T-cell (primary cell): Measurements from ENCODE around the gene VTI1A. TPM values are rescaled to one million over a fixed set of nuclear protein-coding genes. Genes with fewer than 3 reads are reported as not detected.

ENCODE experiments used
- ATAC-seq, 4 experiments: fragments of 200-7000 bp in 3 of 4; fragments of 150-1000 bp in 1 of 4; cut with Tn5 transposase; replicated peaks in 1 of 4; 1 replicate in 3 of 4; 2 replicates in 1 of 4; pipeline ENCODE4 v1.10.0; 2021; ENCODE audit warnings: moderate library complexity in 3 of 4, mild to moderate bottlenecking in 2 of 4, moderate number of reproducible peaks in 1 of 4
- CTCF ChIA-PET, 2 donors: fragments of 300-600 bp; sonication (Branson Sonifier 250); formaldehyde crosslinking; loops; one replicate each; lab custom pipeline; 2022; ENCODE audit warnings: antibody characterized with exemption in 2 of 2; lab: Charles Lee
- POLR2A ChIA-PET, 2 donors: fragments of 300-600 bp; sonication (Branson Sonifier 250); formaldehyde crosslinking; loops; one replicate each; lab custom pipeline; 2022; ENCODE audit warnings: antibody characterized with exemption in 2 of 2; lab: Charles Lee
- DNase-seq, 35 experiments: peaks; one replicate each; pipeline versions ENCODE4 v3.0.0 to v3.0.0-alpha.2; 2013 to 2023
- H3K27ac ChIP-seq: one replicate; pipeline ENCODE4 v1.5.1; 2013; ENCODE audit warnings: low read length
- H3K27me3 ChIP-seq, 2 experiments: replicated peaks in 1 of 2; 1 replicate in 1 of 2; 2 replicates in 1 of 2; pipeline versions ENCODE4 v1.6.1 to v1.7.0; 2013; ENCODE audit warnings: low read length in 1 of 2, mixed read lengths in 1 of 2; ENCODE audit not compliant: control insufficient read depth in 2 of 2, insufficient read depth in 2 of 2; ENCODE audit errors: extremely low read depth in 1 of 2
- H3K36me3 ChIP-seq, 2 donors: 1 replicate in 1 of 2; 2 replicates in 1 of 2; pipeline versions ENCODE4 v1.6.1 to v1.7.0; 2013; ENCODE audit warnings: low read length in 1 of 2; ENCODE audit not compliant: control insufficient read depth in 2 of 2, insufficient read depth in 1 of 2; ENCODE audit errors: extremely low read depth in 1 of 2
- H3K4me1 ChIP-seq, 2 experiments: 1 replicate in 1 of 2; 2 replicates in 1 of 2; pipeline versions ENCODE4 v1.6.1 to v1.7.0; 2013; ENCODE audit warnings: low read length in 2 of 2, mixed read lengths in 1 of 2; ENCODE audit not compliant: insufficient read depth in 2 of 2, control insufficient read depth in 1 of 2; ENCODE audit errors: extremely low read depth in 1 of 2
- H3K4me3 ChIP-seq, 2 donors: 1 replicate in 1 of 2; 2 replicates in 1 of 2; pipeline versions ENCODE4 v1.5.1 to v1.7.0; 2013; ENCODE audit warnings: mild to moderate bottlenecking in 2 of 2, low read length in 1 of 2, moderate library complexity in 1 of 2; ENCODE audit not compliant: control insufficient read depth in 1 of 2; ENCODE audit errors: extremely low read depth in 1 of 2
- H3K9me3 ChIP-seq: 2 replicates; pipeline ENCODE4 v1.7.0; 2013
- H3K27ac Mint-ChIP-seq, 2 donors: one replicate each; pipeline ENCODE4 v1.8.0; 2020 to 2021; ENCODE audit warnings: mild to moderate bottlenecking in 2 of 2, mixed read lengths in 2 of 2
- H3K27me3 Mint-ChIP-seq, 2 donors: one replicate each; pipeline ENCODE4 v1.8.0; 2021 to 2022; ENCODE audit warnings: mixed read lengths in 2 of 2
- H3K36me3 Mint-ChIP-seq: one replicate; pipeline ENCODE4 v1.8.0; 2021; ENCODE audit warnings: mixed read lengths
- H3K4me1 Mint-ChIP-seq, 3 donors: one replicate each; pipeline ENCODE4 v1.8.0; 2020 to 2022; ENCODE audit warnings: mixed read lengths in 3 of 3, mild to moderate bottlenecking in 1 of 3
- H3K4me3 Mint-ChIP-seq, 3 donors: one replicate each; pipeline ENCODE4 v1.8.0; 2020 to 2022; ENCODE audit warnings: mild to moderate bottlenecking in 3 of 3, mixed read lengths in 3 of 3, moderate library complexity in 3 of 3
- H3K9me3 Mint-ChIP-seq, 3 donors: one replicate each; pipeline ENCODE4 v1.8.0; 2020 to 2022; ENCODE audit warnings: mixed read lengths in 3 of 3
- WGBS: methylation state at CpG from one replicate; pipeline ENCODE4 v1.1.5; 2013; ENCODE audit warnings: missing lambda C conversion rate; ENCODE audit not compliant: insufficient coverage; 5-methylcytosine and 5-hydroxymethylcytosine counted together
- total RNA-seq, 35 experiments: library from RNA in 6 of 35; stranded (reverse) in 6 of 35; fragments of 120-200 nt in 1 of 35; gene quantifications; one replicate each; pipeline versions ENCODE4 v1.2.1 to v1.2.4 and lab custom pipeline; 2013 to 2026

Gene VTI1A
- total RNA-seq, 5 donors from 2014 or later (not counting 1 experiment from before 2014, with no cell fraction given): 41.3 to 53.6 (median 43.5) TPM

DNA sequence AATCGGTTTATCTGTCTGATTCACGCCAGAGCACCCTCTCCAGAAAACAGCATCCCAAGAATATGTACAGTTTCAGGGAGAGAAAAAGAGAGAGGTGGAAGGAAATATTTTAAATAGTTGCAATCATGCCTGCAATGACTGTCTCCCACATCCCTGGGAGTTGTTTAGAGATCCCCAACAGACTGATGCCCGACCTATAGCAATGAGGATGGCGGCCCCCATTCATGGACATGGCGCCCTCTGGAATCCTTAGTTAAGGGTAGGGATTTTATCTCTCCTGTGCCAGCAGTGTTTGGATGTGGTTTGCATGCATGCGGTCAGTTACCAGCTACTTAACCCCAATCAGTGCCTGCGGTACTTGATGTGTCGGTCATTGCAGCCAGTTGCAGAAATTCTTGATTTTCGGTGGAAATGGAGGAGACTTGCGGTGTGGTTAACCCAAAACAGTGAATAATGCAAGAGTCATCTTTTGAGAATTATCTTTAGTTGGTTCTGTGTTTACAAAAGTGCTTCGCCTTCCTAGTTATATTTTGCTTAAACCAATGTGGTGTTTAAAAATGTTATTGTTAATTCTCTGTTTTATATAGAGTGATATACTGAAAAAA, 317.0 kb downstream of the VTI1A start:
- ATAC-seq (no peak), DNase-seq (no peak)
- Histone ChIP-seq H3K4me1 (no peaks in the 10 kb centered on the region), H3K36me3 (no peaks in the 10 kb centered on the region), H3K9me3 (no peaks in the 10 kb centered on the region), H3K4me3 (no peak overlapping the region), H3K27me3 (no peaks in the 10 kb centered on the region), H3K27ac (no peak overlapping the region)
- WGBS: 100% methylated on average over 4 of the region's 11 CpGs
- H3K9me3 Mint-ChIP-seq: no peaks in the 10 kb centered on the region
- ChIA-PET CTCF (interaction anchor here in 1 of 2 donors (0.6 kb wide), 1 partner anchor 346 kb away, joined by 5 read pairs; no protein-coding TSS in a partner anchor), POLR2A (no interaction called here)
- no peaks in the 10 kb centered on the region for H3K4me1 Mint-ChIP-seq
- H3K27ac Mint-ChIP-seq: no peak overlapping the region
- peaks cover 15% of the 10 kb centered on the region for H3K36me3 Mint-ChIP-seq
- no peak overlapping the region for H3K4me3 Mint-ChIP-seq
- H3K27me3 Mint-ChIP-seq: no peaks in the 10 kb centered on the region

DNA sequence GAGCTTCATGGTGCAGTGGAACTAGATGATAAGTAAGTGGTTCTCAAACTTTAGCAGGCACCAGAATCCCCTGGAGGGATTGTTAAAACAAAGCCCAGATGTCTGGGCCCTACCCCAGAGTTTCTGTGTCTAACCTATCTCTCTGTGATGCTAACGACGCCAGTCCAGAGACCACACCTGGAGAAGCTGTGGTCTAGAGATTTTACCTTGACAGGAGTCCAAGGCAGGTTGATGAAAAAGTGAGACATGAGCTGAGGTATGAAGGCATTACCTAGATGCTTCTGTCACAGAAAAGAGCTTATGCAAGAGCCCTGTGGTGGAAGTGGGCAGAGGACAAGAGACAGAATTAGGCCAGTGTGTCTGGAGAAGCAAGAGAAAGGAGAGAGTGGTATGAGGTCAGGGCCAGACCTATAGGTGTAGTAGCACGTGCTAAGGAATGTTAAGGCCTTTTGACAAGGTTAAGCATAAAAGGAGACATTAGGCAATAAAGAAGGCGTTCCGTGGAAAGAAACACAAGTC, 318.8 kb downstream of the VTI1A start:
- Mint-ChIP-seq H3K4me3 (no peak overlapping the region), H3K9me3 (no peaks in the 10 kb centered on the region), H3K36me3 (peaks cover 7% of the 10 kb centered on the region), H3K27ac (no peak overlapping the region), H3K27me3 (no peaks in the 10 kb centered on the region), H3K4me1 (no peaks in the 10 kb centered on the region)
- ChIA-PET CTCF (no interaction called here), POLR2A (no interaction called here)
- WGBS: 90% methylated on average over 2 of the region's 5 CpGs
- H3K9me3 ChIP-seq: no peaks in the 10 kb centered on the region
- no peak for ATAC-seq
- no peaks in the 10 kb centered on the region for H3K36me3 ChIP-seq
- no peak for DNase-seq
- H3K4me1 ChIP-seq: no peaks in the 10 kb centered on the region
- H3K4me3 ChIP-seq: no peak overlapping the region
- no peak overlapping the region for H3K27ac ChIP-seq
- no peaks in the 10 kb centered on the region for H3K27me3 ChIP-seq

DNA sequence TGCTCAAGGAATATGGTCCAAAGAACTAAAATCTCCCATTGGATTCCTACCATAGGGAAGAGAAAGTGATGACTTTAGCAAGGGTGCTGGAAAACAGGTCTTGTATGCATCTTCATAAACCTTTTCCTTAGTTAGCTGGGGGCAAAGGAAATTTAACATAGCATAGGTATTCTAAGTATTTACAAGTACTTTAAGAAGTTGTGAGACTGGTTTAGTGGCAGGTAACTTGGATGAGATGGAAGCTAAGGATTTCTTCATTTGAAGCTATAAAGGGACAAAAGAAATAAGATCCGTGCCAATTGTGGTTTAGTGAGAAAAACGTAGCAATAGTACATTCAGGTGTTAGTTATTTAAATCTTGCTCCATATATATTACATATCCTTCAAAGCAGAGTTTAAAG, 319.6 kb downstream of the VTI1A start:
- Histone ChIP-seq H3K27ac (no peak overlapping the region), H3K9me3 (no peaks in the 10 kb centered on the region), H3K4me1 (no peaks in the 10 kb centered on the region), H3K27me3 (no peaks in the 10 kb centered on the region), H3K4me3 (no peak overlapping the region), H3K36me3 (no peaks in the 10 kb centered on the region)
- Mint-ChIP-seq H3K36me3 (peaks cover 16% of the 10 kb centered on the region), H3K9me3 (no peaks in the 10 kb centered on the region), H3K27ac (no peak overlapping the region), H3K27me3 (no peaks in the 10 kb centered on the region), H3K4me1 (no peaks in the 10 kb centered on the region), H3K4me3 (no peak overlapping the region)
- WGBS: no CpG with 5 or more reads among the region's 2 CpGs
- POLR2A ChIA-PET: interaction anchor here in 1 of 2 donors (0.6 kb wide), 1 partner anchor 83 kb away, joined by 6 read pairs; no protein-coding TSS in a partner anchor
- DNase-seq: no peak
- ATAC-seq: no peak
- CTCF ChIA-PET: no interaction called here

DNA sequence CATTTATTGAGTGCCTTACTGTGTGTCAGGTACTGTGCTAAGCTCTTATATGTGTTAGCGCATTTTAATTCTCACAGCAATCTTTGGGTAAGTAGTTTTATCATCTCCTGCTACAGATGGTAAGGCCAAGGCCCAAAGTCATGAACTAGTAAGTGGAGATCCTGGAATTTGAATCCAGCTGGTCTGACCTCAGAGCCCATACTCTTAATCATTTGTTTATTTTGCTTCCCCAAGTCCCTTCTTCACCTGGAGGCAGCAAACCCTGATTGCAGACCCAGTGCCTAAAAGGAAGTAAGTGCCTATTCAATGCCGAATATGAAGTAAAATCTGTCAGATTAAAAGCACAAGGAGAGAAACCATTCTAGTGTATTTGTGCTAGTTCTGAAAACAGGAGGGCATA, 320.1 kb downstream of the VTI1A start:
- H3K36me3 ChIP-seq: no peaks in the 10 kb centered on the region
- CTCF ChIA-PET: no interaction called here
- POLR2A ChIA-PET: interaction anchor here in 1 of 2 donors (0.6 kb wide), 1 partner anchor 83 kb away, joined by 6 read pairs; no protein-coding TSS in a partner anchor
- H3K9me3 Mint-ChIP-seq: no peaks in the 10 kb centered on the region
- H3K4me3 Mint-ChIP-seq: no peak overlapping the region
- H3K4me1 Mint-ChIP-seq: no peaks in the 10 kb centered on the region
- no CpG with 5 or more reads among the region's 2 CpGs for WGBS
- H3K27ac Mint-ChIP-seq: no peak overlapping the region
- no peak for DNase-seq
- no peak for ATAC-seq
- H3K4me1 ChIP-seq: no peaks in the 10 kb centered on the region
- no peaks in the 10 kb centered on the region for H3K9me3 ChIP-seq
- no peaks in the 10 kb centered on the region for H3K27me3 Mint-ChIP-seq
- H3K27ac ChIP-seq: no peak overlapping the region
- no peaks in the 10 kb centered on the region for H3K27me3 ChIP-seq
- H3K36me3 Mint-ChIP-seq: peaks cover 20% of the 10 kb centered on the region
- H3K4me3 ChIP-seq: no peak overlapping the region

DNA sequence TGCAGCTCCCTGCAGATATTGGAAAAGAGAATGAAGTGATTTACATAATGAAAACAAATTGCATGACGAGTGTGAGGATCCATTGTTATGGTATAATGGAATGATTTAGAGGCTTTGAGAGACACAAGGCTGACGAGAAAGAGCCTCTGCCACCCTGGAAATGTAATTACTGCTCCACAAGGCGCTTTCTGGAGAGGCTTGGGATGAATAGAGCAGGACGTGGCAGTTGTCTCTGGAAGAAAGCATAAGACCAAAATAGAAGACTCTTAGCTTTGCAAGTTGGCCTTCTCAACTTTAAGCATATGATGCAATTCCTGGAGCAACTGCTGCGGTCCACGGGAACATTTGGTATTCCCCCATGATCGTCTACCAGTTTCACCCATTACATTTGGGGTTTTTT, 321.1 kb downstream of the VTI1A start:
- Histone ChIP-seq H3K4me1 (no peaks in the 10 kb centered on the region), H3K36me3 (no peaks in the 10 kb centered on the region), H3K9me3 (no peaks in the 10 kb centered on the region), H3K27ac (no peak overlapping the region), H3K4me3 (no peak overlapping the region), H3K27me3 (no peaks in the 10 kb centered on the region)
- ATAC-seq: no peak
- ChIA-PET CTCF (no interaction called here), POLR2A (no interaction called here)
- no peak overlapping the region for H3K27ac Mint-ChIP-seq
- H3K27me3 Mint-ChIP-seq: no peaks in the 10 kb centered on the region
- H3K4me1 Mint-ChIP-seq: no peaks in the 10 kb centered on the region
- DNase-seq: no peak
- WGBS: 91% methylated on average over 7 of the region's 7 CpGs
- peaks cover 26% of the 10 kb centered on the region for H3K36me3 Mint-ChIP-seq
- no peak overlapping the region for H3K4me3 Mint-ChIP-seq
- no peaks in the 10 kb centered on the region for H3K9me3 Mint-ChIP-seq

DNA sequence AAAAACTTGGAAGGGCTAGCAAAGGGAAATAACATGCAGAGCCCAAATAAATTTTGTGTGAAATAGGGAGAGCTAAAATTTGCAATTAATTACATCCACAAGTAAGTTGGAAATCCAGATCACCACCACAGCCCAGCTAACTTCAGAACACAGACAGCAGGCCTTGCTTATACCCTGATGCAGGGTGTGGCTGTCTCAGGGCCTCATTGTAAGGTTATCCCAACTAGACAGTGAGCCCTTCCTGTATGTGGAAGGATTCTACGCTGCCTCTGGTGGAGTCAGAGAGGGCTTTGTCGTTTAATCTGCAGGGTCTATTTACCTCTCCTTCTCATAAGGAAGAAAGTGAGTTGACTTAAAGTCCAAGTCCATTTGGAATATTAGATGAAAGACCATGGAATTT, 322.1 kb downstream of the VTI1A start:
- POLR2A ChIA-PET: no interaction called here
- no peak overlapping the region for H3K27ac Mint-ChIP-seq

More for the DNA sequence above, 322.1 kb downstream of the VTI1A start:
- WGBS: no CpG with 5 or more reads among the region's 2 CpGs
- H3K27me3 Mint-ChIP-seq: no peaks in the 10 kb centered on the region
- H3K27me3 ChIP-seq: no peaks in the 10 kb centered on the region
- H3K27ac ChIP-seq: no peak overlapping the region
- CTCF ChIA-PET: no interaction called here
- H3K4me3 Mint-ChIP-seq: no peak overlapping the region
- DNase-seq: no peak
- H3K9me3 Mint-ChIP-seq: no peaks in the 10 kb centered on the region
- no peak overlapping the region for H3K4me3 ChIP-seq
- H3K4me1 Mint-ChIP-seq: no peaks in the 10 kb centered on the region
- H3K9me3 ChIP-seq: no peaks in the 10 kb centered on the region
- H3K4me1 ChIP-seq: no peaks in the 10 kb centered on the region
- no peaks in the 10 kb centered on the region for H3K36me3 ChIP-seq
- ATAC-seq: no peak
- peaks cover 34% of the 10 kb centered on the region for H3K36me3 Mint-ChIP-seq
